Activated CD4-positive, alpha-beta T cell treated with anti-CD3 and anti-CD28 coated beads for 36 hours (primary cell): ENCODE measurements around the gene LMBRD1. TPM values are rescaled to one million over a fixed set of nuclear protein-coding genes. Genes with fewer than 3 reads are reported as not detected.

Experiments
- ATAC-seq: fragments of 200-7000 bp; cut with Tn5 transposase; one replicate; pipeline ENCODE4 v1.10.0; 2021; ENCODE audit warnings: mild to moderate bottlenecking, moderate library complexity
- CTCF ChIA-PET: fragments of 350-600 bp; sonication (Branson Sonifier 250); formaldehyde crosslinking; loops from one replicate; lab custom pipeline; 2021; ENCODE audit warnings: antibody characterized with exemption; lab: Charles Lee
- POLR2A ChIA-PET: fragments of 350-600 bp; sonication (Branson Sonifier 250); formaldehyde crosslinking; loops from one replicate; lab custom pipeline; 2021; ENCODE audit warnings: antibody characterized with exemption, inconsistent platforms; lab: Charles Lee
- DNase-seq: peaks from one replicate; pipeline ENCODE4 v3.0.0-alpha.2; 2020
- H3K27ac Mint-ChIP-seq: one replicate; pipeline ENCODE4 v1.8.0; 2021; ENCODE audit warnings: mixed read lengths
- H3K27me3 Mint-ChIP-seq: one replicate; pipeline ENCODE4 v1.8.0; 2021; ENCODE audit warnings: mixed read lengths
- H3K36me3 Mint-ChIP-seq: one replicate; pipeline ENCODE4 v1.8.0; 2021; ENCODE audit warnings: low read depth, mixed read lengths
- H3K4me1 Mint-ChIP-seq: one replicate; pipeline ENCODE4 v1.8.0; 2021; ENCODE audit warnings: mixed read lengths
- H3K4me3 Mint-ChIP-seq: one replicate; pipeline ENCODE4 v1.8.0; 2021; ENCODE audit warnings: mild to moderate bottlenecking, moderate library complexity, mixed read lengths
- H3K9me3 Mint-ChIP-seq: one replicate; pipeline ENCODE4 v1.8.0; 2021; ENCODE audit warnings: low read depth, mixed read lengths
- intact Hi-C, 2 experiments: fragments of 100-400 bp; cut with DNase I in 1 of 2; cut with micrococcal nuclease in 1 of 2; formaldehyde crosslinking; loops; one replicate each; pipeline versions ENCODE4 v1.14.2 to v1.15.1; 2022 to 2024; cut with DNase I, micrococcal nuclease
- total RNA-seq, 2 experiments: library from RNA; stranded (reverse); gene quantifications; one replicate each; pipeline ENCODE4 v1.2.3, GENCODE V29; 2021

Gene LMBRD1
- total RNA-seq, 2 experiments from 2014 or later, result 16.7 to 18.4 TPM

GRCh38 chr6:69735027-69735426 lies 61.8 kb downstream of the LMBRD1 start:
- intact Hi-C loops, result no loop called here
- Mint-ChIP-seq H3K9me3 (no peaks in the 10 kb centered on the region), H3K4me3 (no peak overlapping the region), H3K27me3 (no peaks in the 10 kb centered on the region), H3K4me1 (no peaks in the 10 kb centered on the region), H3K27ac (no peak overlapping the region), H3K36me3 (peaks cover 2% of the 10 kb centered on the region)
- no peak for DNase-seq
- CTCF ChIA-PET, result interaction anchor here (0.8 to 1.8 kb wide), 5 partner anchors 23 to 373 kb away, joined by 3 to 7 read pairs (median 3); partner anchors contain the start of gene LMBRD1
- POLR2A ChIA-PET, result no interaction called here
- no peak for ATAC-seq

- CTCF ChIA-PET, result interaction anchor here (0.8 to 1.7 kb wide), 3 partner anchors 21 to 376 kb away, joined by 3 to 4 read pairs (median 3); no protein-coding TSS in a partner anchor
- intact Hi-C loops, result loop anchor here (2.0 to 5.0 kb wide), 4 partner anchors 374 to 1095 kb away; partner anchors contain the start of gene ADGRB3 (in 1 of the 2)
- POLR2A ChIA-PET, result no interaction called here
Measured at GRCh38 chr6:69732640-69733039, 64.2 kb downstream of the LMBRD1 start.

GRCh38 chr6:69732045-69732444 lies 64.8 kb downstream of the LMBRD1 start:
- Mint-ChIP-seq H3K9me3 (no peaks in the 10 kb centered on the region), H3K36me3 (no peaks in the 10 kb centered on the region), H3K4me1 (no peaks in the 10 kb centered on the region), H3K27ac (no peak overlapping the region), H3K4me3 (no peak overlapping the region), H3K27me3 (no peaks in the 10 kb centered on the region)
- DNase-seq (no peak), ATAC-seq (no peak)
- POLR2A ChIA-PET, result no interaction called here
- CTCF ChIA-PET, result interaction anchor here (0.9 kb wide), 2 partner anchors 12 to 65 kb away, joined by 3 read pairs; partner anchors contain the start of gene LMBRD1
- intact Hi-C loops, result loop anchor here (2.0 to 5.0 kb wide), 4 partner anchors 375 to 1095 kb away; partner anchors contain the start of gene ADGRB3 (in 1 of the 2)

More at GRCh38 chr6:69732640-69733039, 64.2 kb downstream of the LMBRD1 start:
- H3K4me3 Mint-ChIP-seq, result no peak overlapping the region
- no peaks in the 10 kb centered on the region for H3K9me3 Mint-ChIP-seq
- no peak for ATAC-seq
- no peaks in the 10 kb centered on the region for H3K27me3 Mint-ChIP-seq
- no peaks in the 10 kb centered on the region for H3K36me3 Mint-ChIP-seq
- H3K27ac Mint-ChIP-seq, result no peak overlapping the region
- no peak for DNase-seq
- no peaks in the 10 kb centered on the region for H3K4me1 Mint-ChIP-seq

- no peak overlapping the region for H3K27ac Mint-ChIP-seq
- ChIA-PET POLR2A (no interaction called here), CTCF (interaction anchor here (0.6 to 1.2 kb wide), 10 partner anchors 9 to 1092 kb away, joined by 3 to 5 read pairs (median 3); no protein-coding TSS in a partner anchor)
- H3K36me3 Mint-ChIP-seq, result peaks cover 19% of the 10 kb centered on the region
- no peak overlapping the region for H3K4me3 Mint-ChIP-seq
- no peak for ATAC-seq
- peaks cover 7% of the 10 kb centered on the region for H3K4me1 Mint-ChIP-seq
- peaks cover 12% of the 10 kb centered on the region for H3K9me3 Mint-ChIP-seq
- no peak for DNase-seq
- H3K27me3 Mint-ChIP-seq, result no peaks in the 10 kb centered on the region
- intact Hi-C loops, result loop anchor here (1.0 to 10.0 kb wide), 5 partner anchors 377 to 1093 kb away; partner anchors contain the start of gene ADGRB3 (in 1 of the 2)
Measured at GRCh38 chr6:69729870-69730449, 66.8 kb downstream of the LMBRD1 start.

GRCh38 chr6:69722683-69723082 lies 74.1 kb downstream of the LMBRD1 start:
- Mint-ChIP-seq H3K9me3 (peaks cover 13% of the 10 kb centered on the region), H3K4me1 (peaks cover 11% of the 10 kb centered on the region), H3K27me3 (no peaks in the 10 kb centered on the region), H3K36me3 (peaks cover 51% of the 10 kb centered on the region), H3K4me3 (no peak overlapping the region), H3K27ac (no peak overlapping the region)
- no peak for DNase-seq
- intact Hi-C loops, result loop anchor here in 1 of 2 experiments (10.0 kb wide), 1 partner anchor 442 kb away; no protein-coding TSS in a partner anchor
- ChIA-PET CTCF (no interaction called here), POLR2A (no interaction called here)
- no peak for ATAC-seq

GRCh38 chr6:69719602-69720193 lies 77.1 kb downstream of the LMBRD1 start:
- H3K27me3 Mint-ChIP-seq, result no peaks in the 10 kb centered on the region
- no peak for DNase-seq
- peaks cover 36% of the 10 kb centered on the region for H3K36me3 Mint-ChIP-seq
- ChIA-PET POLR2A (no interaction called here), CTCF (no interaction called here)
- H3K4me1 Mint-ChIP-seq, result peaks cover 4% of the 10 kb centered on the region
- intact Hi-C loops, result loop anchor here in 1 of 2 experiments (10.0 kb wide), 1 partner anchor 445 kb away; no protein-coding TSS in a partner anchor
- H3K27ac Mint-ChIP-seq, result no peak overlapping the region
- H3K4me3 Mint-ChIP-seq, result no peak overlapping the region
- peaks cover 1% of the 10 kb centered on the region for H3K9me3 Mint-ChIP-seq
- no peak for ATAC-seq

GRCh38 chr6:69706724-69707123 lies 90.1 kb downstream of the LMBRD1 start:
- Mint-ChIP-seq H3K4me1 (no peaks in the 10 kb centered on the region), H3K4me3 (no peak overlapping the region), H3K27ac (no peak overlapping the region), H3K27me3 (no peaks in the 10 kb centered on the region), H3K36me3 (peaks cover 8% of the 10 kb centered on the region), H3K9me3 (no peaks in the 10 kb centered on the region)
- DNase-seq (no peak), ATAC-seq (no peak)
- intact Hi-C loops, result no loop called here
- ChIA-PET CTCF (interaction anchor here (0.7 kb wide), 1 partner anchor 23 kb away, joined by 5 read pairs; no protein-coding TSS in a partner anchor), POLR2A (no interaction called here)

GRCh38 chr6:69705954-69706353 lies 90.9 kb downstream of the LMBRD1 start:
- ATAC-seq, result no peak
- no peak overlapping the region for H3K27ac Mint-ChIP-seq
- POLR2A ChIA-PET, result no interaction called here
- DNase-seq, result no peak
- CTCF ChIA-PET, result no interaction called here
- H3K9me3 Mint-ChIP-seq, result no peaks in the 10 kb centered on the region
- no peak overlapping the region for H3K4me3 Mint-ChIP-seq
- H3K36me3 Mint-ChIP-seq, result peaks cover 10% of the 10 kb centered on the region
- intact Hi-C loops, result no loop called here
- H3K4me1 Mint-ChIP-seq, result no peaks in the 10 kb centered on the region
- no peaks in the 10 kb centered on the region for H3K27me3 Mint-ChIP-seq

- ChIA-PET POLR2A (no interaction called here), CTCF (no interaction called here)
- no peaks in the 10 kb centered on the region for H3K4me1 Mint-ChIP-seq
- intact Hi-C loops, result no loop called here
- H3K9me3 Mint-ChIP-seq, result no peaks in the 10 kb centered on the region
- no peak overlapping the region for H3K27ac Mint-ChIP-seq
- ATAC-seq (no peak), DNase-seq (no peak)
- peaks cover 10% of the 10 kb centered on the region for H3K36me3 Mint-ChIP-seq
- no peaks in the 10 kb centered on the region for H3K27me3 Mint-ChIP-seq
- no peak overlapping the region for H3K4me3 Mint-ChIP-seq
Measured at GRCh38 chr6:69704916-69705315, 91.9 kb downstream of the LMBRD1 start.

- no peak overlapping the region for H3K4me3 Mint-ChIP-seq
- ChIA-PET POLR2A (no interaction called here), CTCF (no interaction called here)
- intact Hi-C loops, result no loop called here
- H3K27me3 Mint-ChIP-seq, result no peaks in the 10 kb centered on the region
- ATAC-seq (no peak), DNase-seq (no peak)
- H3K9me3 Mint-ChIP-seq, result no peaks in the 10 kb centered on the region
- peaks cover 23% of the 10 kb centered on the region for H3K36me3 Mint-ChIP-seq
- peaks cover 10% of the 10 kb centered on the region for H3K4me1 Mint-ChIP-seq
- H3K27ac Mint-ChIP-seq, result no peak overlapping the region
Measured at GRCh38 chr6:69699655-69700054, 97.2 kb downstream of the LMBRD1 start.

- CTCF ChIA-PET, result no interaction called here
- Mint-ChIP-seq H3K27me3 (no peaks in the 10 kb centered on the region), H3K4me1 (peaks cover 10% of the 10 kb centered on the region), H3K27ac (no peak overlapping the region), H3K9me3 (no peaks in the 10 kb centered on the region), H3K4me3 (no peak overlapping the region), H3K36me3 (peaks cover 27% of the 10 kb centered on the region)
- intact Hi-C loops, result no loop called here
- no peak for DNase-seq
- ATAC-seq, result peak; percentile 78
- POLR2A ChIA-PET, result no interaction called here
Measured at GRCh38 chr6:69696273-69696672, 100.5 kb downstream of the LMBRD1 start.
